GM23338 (cell line): ENCODE data around the gene MMAB. TPM values are rescaled to one million over a fixed set of nuclear protein-coding genes. Genes with fewer than 3 reads are reported as not detected.

Experiments used
- ATAC-seq: fragments of 200-7000 bp; cut with Tn5 transposase; 3 replicates; pipeline ENCODE4 v1.9.1; 2020
- DNase-seq: peaks from one replicate; pipeline ENCODE4 v3.0.0-alpha.2; 2015; ENCODE audit warnings: low spot score
- H2AFZ ChIP-seq: fragments of 200-600 bp; sonication (generic); 2 replicates; pipeline ENCODE4 v1.8.0; 2016; ENCODE audit warnings: antibody characterized with exemption, mild to moderate bottlenecking, moderate library complexity
- H3F3A ChIP-seq: fragments of 200-600 bp; sonication (generic); replicated peaks from 2 replicates; pipeline ENCODE4 v1.8.0; 2017; ENCODE audit warnings: antibody characterized with exemption, mixed run types, low read depth
- H3K27ac ChIP-seq: fragments of 200-600 bp; sonication (generic); 2 replicates; pipeline ENCODE4 v1.6.1; 2016; ENCODE audit warnings: low read depth
- H3K27me3 ChIP-seq: fragments of 200-600 bp; sonication (generic); 2 replicates; pipeline ENCODE4 v1.8.0; 2016; ENCODE audit warnings: mild to moderate bottlenecking, mixed run types, moderate library complexity; ENCODE audit not compliant: insufficient read depth
- H3K36me3 ChIP-seq: fragments of 200-600 bp; sonication (generic); 2 replicates; pipeline ENCODE4 v1.8.0; 2016; ENCODE audit warnings: mild to moderate bottlenecking; ENCODE audit not compliant: insufficient read depth
- H3K4me1 ChIP-seq: fragments of 200-600 bp; sonication (generic); 2 replicates; pipeline ENCODE4 v1.8.0; 2016; ENCODE audit warnings: mild to moderate bottlenecking, moderate library complexity; ENCODE audit not compliant: insufficient read depth
- H3K4me2 ChIP-seq: fragments of 200-600 bp; sonication (generic); 2 replicates; pipeline ENCODE4 v1.7.1; 2017; ENCODE audit warnings: mixed run types
- H3K4me3 ChIP-seq: fragments of 200-600 bp; sonication (generic); 2 replicates; pipeline ENCODE4 v1.6.1; 2016; ENCODE audit warnings: mixed run types
- H3K79me2 ChIP-seq: fragments of 200-600 bp; sonication (generic); replicated peaks from 2 replicates; pipeline ENCODE4 v1.8.0; 2017; ENCODE audit warnings: mild to moderate bottlenecking; ENCODE audit not compliant: insufficient read depth
- H3K9me2 ChIP-seq: fragments of 200-600 bp; sonication (generic); 2 replicates; pipeline ENCODE4 v1.8.0; 2017; ENCODE audit not compliant: insufficient read depth
- H4K20me1 ChIP-seq: fragments of 200-600 bp; sonication (generic); replicated peaks from 2 replicates; pipeline ENCODE4 v1.8.0; 2017; ENCODE audit warnings: mild to moderate bottlenecking; ENCODE audit not compliant: insufficient read depth
- H3K27ac Mint-ChIP-seq: 2 replicates; pipeline ENCODE4 v1.8.0; 2020; ENCODE audit warnings: inconsistent platforms, mild to moderate bottlenecking, moderate library complexity, mixed read lengths
- H3K27me3 Mint-ChIP-seq: 3 replicates; pipeline ENCODE4 v1.8.0; 2022; ENCODE audit warnings: low read depth, mild to moderate bottlenecking, moderate library complexity, mixed read lengths, inconsistent platforms; ENCODE audit not compliant: insufficient read depth, poor library complexity
- H3K36me3 Mint-ChIP-seq: 3 replicates; pipeline ENCODE4 v1.8.0; 2021; ENCODE audit warnings: low read depth, mild to moderate bottlenecking, inconsistent platforms, moderate library complexity, mixed read lengths
- H3K4me1 Mint-ChIP-seq: 3 replicates; pipeline ENCODE4 v1.8.0; 2020; ENCODE audit warnings: mild to moderate bottlenecking, inconsistent platforms, mixed read lengths
- H3K4me3 Mint-ChIP-seq: 3 replicates; pipeline ENCODE4 v1.8.0; 2021; ENCODE audit warnings: moderate library complexity, mild to moderate bottlenecking, inconsistent platforms, mixed read lengths
- H3K9me3 Mint-ChIP-seq: 3 replicates; pipeline ENCODE4 v1.8.0; 2020; ENCODE audit warnings: moderate library complexity, mild to moderate bottlenecking, inconsistent platforms, mixed read lengths
- CREB1 ChIP-seq: fragments of 250-450 bp; sonication (Bioruptor Pico); IDR thresholded peaks from 2 replicates; pipeline ENCODE4 v1.5.0; 2020; ENCODE audit warnings: low read depth, mild to moderate bottlenecking, moderate library complexity
- CTCF ChIP-seq, 2 experiments: fragments of 200-600 bp in 1 of 2; sonication (generic) in 1 of 2; conservative IDR thresholded peaks; 2 replicates each; pipeline versions ENCODE4 v1.5.1 to v1.6.1; 2016 to 2017; ENCODE audit warnings: antibody characterized with exemption in 2 of 2, low read depth in 2 of 2, mild to moderate bottlenecking in 2 of 2, moderate library complexity in 1 of 2
- EZH2 ChIP-seq: fragments of 200-600 bp; sonication (generic); IDR thresholded peaks from one replicate; pipeline ENCODE4 v1.8.0; 2017; ENCODE audit warnings: antibody characterized with exemption, mild to moderate bottlenecking, low read depth; ENCODE audit not compliant: unreplicated experiment
- EZH2phosphoT487 ChIP-seq: fragments of 200-600 bp; sonication (generic); IDR thresholded peaks from one replicate; pipeline ENCODE4 v1.8.1; 2018; ENCODE audit warnings: antibody characterized with exemption; ENCODE audit not compliant: unreplicated experiment
- JUNB ChIP-seq: IDR thresholded peaks from one replicate; pipeline ENCODE4 v1.6.1; 2016; ENCODE audit warnings: antibody characterized with exemption; ENCODE audit not compliant: unreplicated experiment
- POLR2AphosphoS5 ChIP-seq: IDR thresholded peaks from 2 replicates; pipeline ENCODE4 v1.6.1; 2016; ENCODE audit warnings: antibody characterized with exemption, low read depth
- REST ChIP-seq: IDR thresholded peaks from one replicate; pipeline ENCODE4 v1.6.1; 2018; ENCODE audit warnings: antibody characterized with exemption; ENCODE audit not compliant: unreplicated experiment
- STAT1 ChIP-seq: IDR thresholded peaks from one replicate; pipeline ENCODE4 v1.6.1; 2016; ENCODE audit warnings: antibody characterized with exemption; ENCODE audit not compliant: unreplicated experiment
- ZNF331 ChIP-seq: fragments of 250-450 bp; sonication (Bioruptor Pico); IDR thresholded peaks from 2 replicates; pipeline ENCODE4 v1.5.0; 2020; ENCODE audit warnings: low read depth, mild to moderate bottlenecking, moderate library complexity
- ZNF462 ChIP-seq: fragments of 250-450 bp; sonication (Bioruptor Pico); IDR thresholded peaks from 2 replicates; pipeline ENCODE4 v1.5.0; 2020; ENCODE audit warnings: mild to moderate bottlenecking, moderate library complexity
- polyA plus RNA-seq: library from polyadenylated mRNA; unstranded; fragments of >200 nt; fragmentation: Nextera tagmentation; extraction: Ambion mirVana; gene quantifications from 2 replicates; pipeline ENCODE4 v1.2.1, GENCODE V29; 2016
- total RNA-seq: library from RNA; depleted of rRNA; stranded (reverse); fragments of >200 nt; shearing (Covaris generic); gene quantifications from 2 replicates; pipeline ENCODE4 v1.2.3, GENCODE V29; 2014

MMAB gene
- total and polyA plus RNA-seq, 2 experiments from 2014 or later, result 24.7 to 38.5 TPM

- TF ChIP-seq CTCF (conservative IDR thresholded peaks at IDR 0.05; ENCODE audit: low read depth in 2 of 2) (no peak), REST (no peak), EZH2 (no peak), EZH2phosphoT487 (no peak)
These were observed 28.3 kb downstream of the MMAB start (continued) for GRCh38 chr12:109544955-109545531.

DNA sequence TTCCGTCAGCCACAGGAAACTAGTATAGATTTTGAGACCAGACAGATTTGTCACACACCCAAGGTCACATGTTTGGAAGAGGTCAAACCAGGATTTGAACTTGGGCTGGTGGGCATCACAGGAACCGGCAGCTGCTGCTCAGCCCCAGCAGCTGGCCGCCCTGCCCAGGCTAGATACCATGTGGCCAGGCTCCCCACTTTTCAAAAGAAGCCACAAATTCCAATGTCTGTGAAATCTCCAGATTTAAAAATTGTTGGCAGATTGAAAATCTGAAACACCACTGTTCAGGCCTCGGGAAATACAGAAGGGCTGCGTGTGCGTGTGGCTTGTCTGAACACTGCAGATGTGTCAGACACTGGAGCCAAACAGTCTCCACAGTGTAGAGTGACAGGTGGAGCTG, 30.4 kb downstream of the MMAB start:
- Histone ChIP-seq H2AFZ (no peak overlapping the region), H3K4me3 (no peak overlapping the region), H3K4me2 (no peak overlapping the region), H3K79me2 (no peaks in the 10 kb centered on the region), H3K4me1 (no peaks in the 10 kb centered on the region), H3K36me3 (no peaks in the 10 kb centered on the region), H3K9me2 (no peaks in the 10 kb centered on the region), H4K20me1 (no peaks in the 10 kb centered on the region), H3K27me3 (no peaks in the 10 kb centered on the region), H3F3A (no peaks in the 10 kb centered on the region), H3K27ac (no peak overlapping the region)
- Mint-ChIP-seq H3K4me1 (no peaks in the 10 kb centered on the region), H3K9me3 (no peaks in the 10 kb centered on the region), H3K27ac (no peak overlapping the region), H3K36me3 (no peaks in the 10 kb centered on the region), H3K4me3 (no peak overlapping the region), H3K27me3 (peaks cover 17% of the 10 kb centered on the region)
- DNase-seq, result no peak
- no peak for ATAC-seq
- no peak for TF ChIP-seq JUNB
- TF ChIP-seq ZNF462 (CRISPR knock-in tag), result no peak
- no peak for TF ChIP-seq STAT1
- TF ChIP-seq CTCF (conservative IDR thresholded peaks at IDR 0.05; ENCODE audit: low read depth in 2 of 2), result no peak
- TF ChIP-seq POLR2AphosphoS5, result no peak
- no peak for TF ChIP-seq CREB1 (CRISPR knock-in tag)
- TF ChIP-seq EZH2phosphoT487, result no peak
- no peak for TF ChIP-seq EZH2
- TF ChIP-seq ZNF331 (CRISPR knock-in tag), result no peak
